Astrocyte of the spinal cord (primary cell): ENCODE results near the gene VASH1.

Experiments
- DNase-seq: peaks from one replicate; pipeline ENCODE4 v3.0.0; 2011; ENCODE audit warnings: low read depth, low spot score
- H3K4me3 ChIP-seq: 2 replicates; pipeline ENCODE4 v1.5.1; 2011; ENCODE audit warnings: low read depth, mild to moderate bottlenecking, low read length, moderate library complexity
- in situ Hi-C: cut with HindIII; loops from 2 replicates; pipeline ENCODE4 v1.10.0; 2017; ENCODE audit warnings: low sequenced_read_pairs
- TF ChIP-seq, protein P1 (sequence below): IDR thresholded peaks from 2 replicates; pipeline ENCODE4 v1.5.1; 2012; ENCODE audit warnings: low read depth, mild to moderate bottlenecking, low read length, inconsistent platforms

Gene VASH1

DNA sequence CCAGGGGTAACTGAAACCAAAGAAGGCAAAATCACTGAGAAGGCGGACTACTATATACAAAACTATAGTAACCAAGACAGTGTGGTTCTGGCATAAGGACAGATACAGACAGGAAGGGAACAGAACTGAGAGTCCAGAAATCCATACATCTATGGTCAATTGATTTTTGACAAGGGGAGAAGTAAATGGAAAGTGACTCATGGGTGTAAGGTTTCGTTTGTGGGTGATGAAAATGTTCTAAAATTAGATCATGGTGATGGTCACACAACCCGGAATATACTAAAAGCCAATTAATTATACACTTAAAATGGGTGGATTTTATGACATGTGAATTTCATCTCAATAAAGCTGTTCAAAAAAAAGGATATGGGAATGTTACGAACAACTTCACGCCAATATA is 32.7 kb downstream of the VASH1 start:
- no peak for DNase-seq
- H3K4me3 ChIP-seq, result no peak overlapping the region
- TF ChIP-seq, protein P1, sequence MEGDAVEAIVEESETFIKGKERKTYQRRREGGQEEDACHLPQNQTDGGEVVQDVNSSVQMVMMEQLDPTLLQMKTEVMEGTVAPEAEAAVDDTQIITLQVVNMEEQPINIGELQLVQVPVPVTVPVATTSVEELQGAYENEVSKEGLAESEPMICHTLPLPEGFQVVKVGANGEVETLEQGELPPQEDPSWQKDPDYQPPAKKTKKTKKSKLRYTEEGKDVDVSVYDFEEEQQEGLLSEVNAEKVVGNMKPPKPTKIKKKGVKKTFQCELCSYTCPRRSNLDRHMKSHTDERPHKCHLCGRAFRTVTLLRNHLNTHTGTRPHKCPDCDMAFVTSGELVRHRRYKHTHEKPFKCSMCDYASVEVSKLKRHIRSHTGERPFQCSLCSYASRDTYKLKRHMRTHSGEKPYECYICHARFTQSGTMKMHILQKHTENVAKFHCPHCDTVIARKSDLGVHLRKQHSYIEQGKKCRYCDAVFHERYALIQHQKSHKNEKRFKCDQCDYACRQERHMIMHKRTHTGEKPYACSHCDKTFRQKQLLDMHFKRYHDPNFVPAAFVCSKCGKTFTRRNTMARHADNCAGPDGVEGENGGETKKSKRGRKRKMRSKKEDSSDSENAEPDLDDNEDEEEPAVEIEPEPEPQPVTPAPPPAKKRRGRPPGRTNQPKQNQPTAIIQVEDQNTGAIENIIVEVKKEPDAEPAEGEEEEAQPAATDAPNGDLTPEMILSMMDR, result no peak
- in situ Hi-C loops, result no loop called here

DNA sequence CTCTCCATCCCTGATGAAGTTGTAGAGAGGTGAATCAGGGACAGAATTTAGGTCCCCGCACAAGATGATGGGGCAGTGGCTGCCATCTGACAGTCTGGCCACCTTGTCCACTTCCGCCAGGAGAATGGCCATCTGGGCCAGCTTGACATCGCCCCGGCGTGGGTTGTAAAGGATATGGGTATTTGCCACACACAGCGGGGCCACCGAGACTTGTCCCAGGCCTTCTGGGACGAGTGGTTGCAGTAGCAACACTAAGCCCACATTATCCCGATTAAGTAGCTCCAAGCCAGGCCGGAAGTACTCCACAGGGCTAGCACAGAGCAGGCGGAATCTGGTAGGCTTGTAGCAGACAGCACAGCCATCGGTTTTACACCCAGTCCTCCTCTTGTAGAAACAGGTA is 45.2 kb downstream of the VASH1 start:
- no peak for DNase-seq
- TF ChIP-seq, protein P1, result no peak
- in situ Hi-C loops, result no loop called here
- no peak overlapping the region for H3K4me3 ChIP-seq

DNA sequence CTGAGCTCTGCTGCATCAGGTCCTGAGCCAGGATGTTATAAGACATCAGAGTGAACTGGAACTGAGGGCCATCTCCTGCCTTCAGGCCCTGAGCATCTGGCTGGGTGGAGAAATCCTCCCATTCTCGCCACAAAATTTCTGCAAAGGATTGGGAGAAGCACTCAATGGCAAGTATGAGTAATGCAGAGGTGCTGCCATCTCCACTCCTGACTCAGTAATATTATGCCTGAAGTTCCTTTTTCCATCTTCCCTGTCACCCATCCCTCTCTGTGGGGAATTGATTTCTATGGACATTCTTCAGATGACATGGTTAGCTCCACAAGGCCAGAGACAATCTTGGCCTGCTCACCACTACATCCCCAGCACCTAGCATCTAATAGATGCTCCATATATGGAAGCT is 46.7 kb downstream of the VASH1 start:
- no peak for DNase-seq
- TF ChIP-seq, protein P1, result no peak
- H3K4me3 ChIP-seq, result no peak overlapping the region
- in situ Hi-C loops, result no loop called here

DNA sequence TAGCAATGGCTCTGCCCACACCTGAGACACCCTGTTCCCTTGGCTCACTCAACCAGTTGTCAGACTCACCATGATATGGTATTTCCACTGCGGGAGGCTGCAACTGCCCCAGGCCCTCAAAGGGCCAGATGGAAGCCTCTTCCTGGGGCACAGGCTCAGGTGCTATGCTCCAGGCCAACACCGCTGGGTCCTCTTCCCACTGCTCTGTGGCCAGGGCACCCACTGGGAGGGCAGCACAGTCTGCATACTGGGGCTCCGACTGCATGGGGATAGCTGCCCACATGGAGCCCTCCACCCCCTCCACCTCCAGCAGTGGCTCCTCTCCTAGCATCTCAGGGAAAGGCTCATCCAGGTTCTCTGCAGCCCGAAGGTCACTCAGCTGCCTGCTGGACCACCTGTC is 47.7 kb downstream of the VASH1 start:
- in situ Hi-C loops, result no loop called here
- no peak for DNase-seq
- H3K4me3 ChIP-seq, result no peak overlapping the region
- TF ChIP-seq, protein P1, result no peak

DNA sequence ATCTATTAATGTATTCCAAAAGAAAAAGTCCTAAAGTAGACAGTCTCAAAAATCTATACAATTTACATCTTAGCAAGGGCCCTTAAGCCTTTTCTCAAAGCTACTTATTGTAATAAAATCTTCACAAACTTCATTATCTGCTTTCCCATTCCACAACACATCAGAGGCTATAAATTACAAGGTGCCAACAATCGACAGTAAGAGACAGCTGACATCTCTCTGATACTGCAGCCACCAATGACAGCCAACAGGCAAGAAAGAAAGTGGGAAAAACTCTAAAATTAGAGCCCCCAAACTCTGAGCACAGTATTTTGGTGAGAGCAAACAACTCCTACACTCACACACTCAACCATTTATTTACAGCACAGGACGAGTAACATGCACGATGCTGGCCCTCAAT is 49.3 kb downstream of the VASH1 start:
- in situ Hi-C loops, result no loop called here
- no peak for DNase-seq
- H3K4me3 ChIP-seq, result no peak overlapping the region
- TF ChIP-seq, protein P1, result no peak

DNA sequence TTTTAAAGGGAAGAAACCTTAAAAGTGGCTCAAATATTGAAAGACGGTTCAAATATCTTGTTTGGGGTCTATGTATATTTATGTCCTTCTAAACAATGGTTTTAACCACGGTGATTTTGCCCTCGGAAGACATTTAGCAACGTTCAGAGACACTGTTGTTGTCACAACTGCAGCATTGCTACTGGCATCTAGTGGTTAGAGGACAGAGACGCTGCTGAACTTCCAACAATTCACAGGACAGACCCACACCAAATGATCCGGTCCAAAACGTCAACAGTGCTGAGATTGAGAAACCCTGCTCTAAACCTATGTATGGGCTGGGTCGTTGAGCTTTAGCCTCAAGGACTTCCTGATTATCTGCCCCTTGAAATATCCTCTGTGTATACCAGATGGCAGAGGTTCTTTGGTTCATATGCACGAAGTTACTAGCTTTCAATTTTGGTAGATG is 49.7 kb downstream of the VASH1 start:
- in situ Hi-C loops, result no loop called here
- H3K4me3 ChIP-seq, result peak overlapping the region; percentile 4
- TF ChIP-seq, protein P1, result peak; percentile 67
- DNase-seq, result peak; percentile 35

DNA sequence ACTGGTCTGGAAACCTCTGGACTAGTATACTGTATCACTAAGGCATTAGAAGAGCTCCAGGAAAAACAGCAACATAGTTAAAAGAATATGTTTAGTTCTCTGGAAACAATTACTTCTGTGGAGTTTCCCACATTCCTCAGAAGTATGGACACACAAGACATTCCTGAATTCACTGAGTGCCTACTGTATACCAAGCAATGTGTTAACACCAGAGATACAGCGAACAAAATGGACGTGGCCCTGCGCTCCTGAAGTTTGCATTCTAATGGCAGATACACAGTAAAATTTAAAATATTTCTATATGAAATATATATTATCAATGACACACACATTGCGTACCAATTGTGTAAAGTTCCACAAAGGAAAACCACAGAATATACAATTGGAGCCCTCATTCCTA is 50.3 kb downstream of the VASH1 start:
- in situ Hi-C loops, result no loop called here
- peak overlapping the region; percentile 75 for H3K4me3 ChIP-seq
- peak; percentile 7 for DNase-seq
- TF ChIP-seq, protein P1, result no peak
